Left ventricle myocardium superior (tissue), 1 donor: ENCODE measurements around the gene TRHDE. TPM values are rescaled to one million over a fixed set of nuclear protein-coding genes. Genes with fewer than 3 reads are reported as not detected.
"Not testable (repeated sequence)": the region's sequence is repeated elsewhere in the genome, so short reads cannot be mapped to it uniquely, and the experiment has no call there.

Experiments used
- ATAC-seq: fragments of 200-7000 bp; cut with Tn5 transposase; one replicate; pipeline ENCODE4 v1.9.1; 2020; ENCODE audit warnings: mild to moderate bottlenecking, moderate library complexity
- DNase-seq: peaks from one replicate; pipeline ENCODE4 v3.0.0-alpha.2; 2020
- intact Hi-C: fragments of 100-400 bp; cut with micrococcal nuclease; formaldehyde crosslinking; loops from one replicate; pipeline ENCODE4 v1.11.0; 2022
- total RNA-seq: library from RNA; stranded (reverse); fragmentation: NEBNext Ultra II Directional; extraction: Animal tissue kit (Norgen Biotek cat#: 25700); gene quantifications from one replicate; pipeline ENCODE4 v1.2.1, GENCODE V29; 2021
- donor health status: DM: no; HTN: yes; CAD: no; lungs with severe emphysema.

Gene TRHDE
- total RNA-seq, 1 donor from 2014 or later, result 0.35 TPM

DNA sequence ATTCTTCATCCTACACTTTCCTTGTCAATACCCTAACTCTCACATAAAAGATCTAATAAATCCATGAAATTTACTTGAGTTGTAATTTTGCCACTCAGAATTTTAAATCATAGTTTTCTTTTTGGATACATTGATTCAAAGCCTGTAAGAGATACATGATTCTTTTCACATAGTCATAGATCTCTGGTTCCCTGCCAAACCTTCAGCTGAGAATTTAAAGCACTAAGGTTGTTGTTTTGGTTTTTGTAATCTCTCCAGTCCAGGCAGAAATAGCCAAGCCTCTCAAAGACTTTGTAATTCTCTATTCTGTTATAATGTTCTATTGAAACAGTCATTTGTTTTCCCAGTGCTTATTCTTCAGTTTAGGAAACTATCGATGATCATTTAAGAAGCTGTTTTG, 273.9 kb downstream of the TRHDE start:
- ATAC-seq (no peak), DNase-seq (no peak)
- intact Hi-C loops, result no loop called here

DNA sequence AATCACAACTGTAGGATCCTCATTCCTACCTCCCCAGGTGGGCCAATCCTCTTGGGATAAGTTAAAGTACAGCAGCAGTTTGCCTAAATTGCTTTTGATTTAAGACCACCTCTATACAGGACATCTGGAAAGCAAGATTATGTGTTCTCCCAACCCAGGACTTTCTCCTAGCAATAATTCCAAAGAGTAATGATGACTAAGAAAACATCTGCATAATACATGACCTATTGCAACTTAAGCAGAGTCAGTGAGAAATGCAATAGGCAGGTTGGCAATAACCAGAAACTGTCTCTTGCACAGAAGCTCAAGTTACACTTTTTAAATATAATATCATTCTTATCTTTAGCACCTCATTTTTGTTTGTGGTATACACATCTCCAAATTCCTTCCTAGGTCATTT, 275.4 kb downstream of the TRHDE start:
- DNase-seq (no peak), ATAC-seq (no peak)
- intact Hi-C loops, result no loop called here

DNA sequence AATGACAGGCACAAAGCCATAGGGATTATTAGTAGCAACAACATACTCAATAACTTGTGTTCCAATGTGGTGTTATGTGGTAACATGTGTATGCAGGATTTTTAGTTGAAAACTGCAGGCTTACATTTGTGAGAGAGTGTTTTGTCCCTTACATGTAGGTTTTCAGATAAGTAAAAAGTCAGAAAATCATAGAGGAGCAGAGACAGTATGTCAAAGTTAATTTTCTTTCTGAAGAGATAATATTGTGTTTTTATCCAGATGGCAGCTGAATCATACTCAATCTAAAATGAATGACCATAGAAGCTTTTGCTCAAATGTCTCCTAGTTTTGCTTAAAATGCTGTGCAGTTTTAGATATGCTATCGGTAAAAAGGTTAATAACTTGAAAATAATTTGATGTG, 277.0 kb downstream of the TRHDE start:
- DNase-seq (no peak), ATAC-seq (no peak)
- intact Hi-C loops, result no loop called here

- no peak for DNase-seq
- intact Hi-C loops, result no loop called here
- ATAC-seq, result no peak
Measured at GRCh38 chr12:72560003-72560769, 288.0 kb downstream of the TRHDE start.

DNA sequence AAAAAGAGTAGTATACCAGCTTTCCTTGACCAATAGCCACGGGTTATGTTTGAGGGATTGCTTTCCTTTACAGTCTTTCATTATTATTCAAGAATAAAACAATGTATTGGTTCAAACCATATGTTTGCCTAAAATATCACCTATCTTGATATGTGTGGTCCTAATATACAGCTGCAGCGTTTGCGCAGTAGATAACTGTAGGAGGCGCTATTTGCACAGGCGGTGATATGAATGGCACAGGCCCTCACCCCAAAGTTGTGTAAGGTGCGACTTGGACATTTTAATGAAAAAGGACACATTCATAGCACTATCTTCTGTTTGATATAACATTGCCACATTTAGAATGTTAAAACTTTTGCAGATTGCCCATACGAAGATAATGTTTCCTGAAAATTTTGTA, 298.4 kb downstream of the TRHDE start:
- no peak for ATAC-seq

GRCh38 chr12:72574138-72574537, 302.0 kb downstream of the TRHDE start:
- no peak for DNase-seq
- no peak for ATAC-seq
- intact Hi-C loops, result no loop called here

More for the DNA sequence above, 298.4 kb downstream of the TRHDE start:
- intact Hi-C loops, result no loop called here
- DNase-seq, result no peak

DNA sequence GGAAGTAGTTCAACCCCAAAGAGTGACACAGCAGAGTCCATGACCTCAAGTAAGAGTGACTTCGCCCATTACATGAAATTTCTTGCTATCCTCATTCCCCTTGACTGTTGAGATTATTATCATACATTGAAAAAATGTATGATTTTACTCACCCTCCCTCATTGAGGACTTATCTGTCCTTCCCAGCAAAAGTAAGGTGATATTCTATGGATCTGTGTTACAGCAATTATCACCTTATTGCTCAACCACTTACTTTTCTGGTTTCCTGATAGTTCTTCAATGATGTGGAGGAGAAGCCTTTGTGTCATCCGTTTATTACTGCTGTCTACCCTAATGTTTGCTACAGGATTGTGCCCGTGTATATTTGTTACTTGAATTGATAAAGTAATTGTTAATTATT, 306.2 kb downstream of the TRHDE start:
- DNase-seq (no peak), ATAC-seq (no peak)
- intact Hi-C loops, result no loop called here

- no peak for ATAC-seq
- no peak for DNase-seq
- intact Hi-C loops, result no loop called here
Measured at GRCh38 chr12:72586456-72586855, 314.3 kb downstream of the TRHDE start.

DNA sequence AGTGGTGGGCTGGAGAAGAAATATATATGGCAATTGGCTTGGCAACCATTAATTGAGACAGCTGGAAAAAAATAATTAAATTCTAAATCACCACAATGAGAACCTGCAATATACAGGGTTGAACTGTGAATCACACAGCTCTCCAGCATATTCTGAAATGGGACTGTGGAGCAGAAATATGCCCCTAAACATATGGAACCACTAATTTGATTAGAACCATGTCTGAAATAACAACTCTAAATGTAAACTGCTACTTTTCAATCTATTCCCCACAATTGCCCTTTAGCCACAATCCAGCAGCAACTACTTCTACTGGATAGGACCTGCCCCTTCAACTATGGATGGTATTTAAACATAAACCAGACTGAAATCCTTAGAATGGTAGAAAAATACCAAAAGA, 330.4 kb downstream of the TRHDE start:
- intact Hi-C loops, result no loop called here
- ATAC-seq (no peak), DNase-seq (no peak)

DNA sequence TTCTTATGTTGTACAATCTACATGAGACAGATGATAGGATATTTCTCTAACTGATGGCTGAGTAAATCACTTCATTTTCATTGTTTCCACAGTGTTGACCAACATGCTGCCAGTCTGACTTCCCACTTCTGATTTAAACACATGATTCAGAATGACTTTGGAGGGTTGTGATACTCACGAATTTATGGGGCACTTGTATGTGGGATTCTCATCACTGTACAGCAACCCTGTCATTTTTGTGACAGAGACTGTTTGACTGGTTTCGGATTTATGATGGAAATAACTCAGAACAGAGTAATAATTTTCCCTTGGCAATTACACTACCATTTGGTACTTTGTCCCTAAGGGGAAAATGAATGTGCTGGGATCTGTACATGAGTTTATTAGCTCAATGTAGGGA, 333.8 kb downstream of the TRHDE start:
- intact Hi-C loops, result no loop called here
- DNase-seq, result no peak
- ATAC-seq, result no peak

- ATAC-seq (no peak), DNase-seq (no peak)
- intact Hi-C loops, result no loop called here
Measured at GRCh38 chr12:72610342-72610741, 338.2 kb downstream of the TRHDE start.

DNA sequence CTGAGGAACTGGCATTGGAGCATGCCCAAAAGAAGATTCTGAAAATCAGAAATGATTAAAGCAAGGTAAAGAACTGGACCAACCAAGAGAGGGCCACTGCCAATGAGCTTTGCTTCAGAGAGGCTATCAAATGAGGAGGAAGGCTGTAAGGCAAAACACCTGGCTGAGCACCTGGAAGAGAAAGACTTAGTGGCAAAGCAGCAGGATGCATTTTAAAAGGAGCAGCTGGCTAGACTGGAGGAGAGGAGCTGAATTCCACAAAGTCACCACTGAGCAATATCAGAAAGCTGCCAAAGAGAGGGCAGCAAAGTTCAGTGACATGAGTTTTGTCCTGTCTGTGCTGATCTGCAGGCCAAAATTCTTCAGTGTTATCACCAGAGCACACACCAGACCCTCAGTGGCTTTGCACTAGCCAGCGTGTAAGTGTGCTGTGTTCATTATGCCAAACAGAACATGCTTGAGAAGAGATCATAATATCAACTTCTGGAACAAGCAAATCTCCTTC, 338.7 kb downstream of the TRHDE start:
- no peak for DNase-seq
- ATAC-seq, result no peak
- intact Hi-C loops, result no loop called here

GRCh38 chr12:72612171-72612570, 340.0 kb downstream of the TRHDE start:
- intact Hi-C loops, result no loop called here
- no peak for ATAC-seq
- DNase-seq, result no peak

GRCh38 chr12:72618764-72619163, 346.6 kb downstream of the TRHDE start:
- intact Hi-C loops, result no loop called here
- no peak for DNase-seq
- no peak for ATAC-seq

GRCh38 chr12:72622556-72622955, 350.4 kb downstream of the TRHDE start:
- DNase-seq (no peak), ATAC-seq (no peak)
- intact Hi-C loops, result no loop called here

DNA sequence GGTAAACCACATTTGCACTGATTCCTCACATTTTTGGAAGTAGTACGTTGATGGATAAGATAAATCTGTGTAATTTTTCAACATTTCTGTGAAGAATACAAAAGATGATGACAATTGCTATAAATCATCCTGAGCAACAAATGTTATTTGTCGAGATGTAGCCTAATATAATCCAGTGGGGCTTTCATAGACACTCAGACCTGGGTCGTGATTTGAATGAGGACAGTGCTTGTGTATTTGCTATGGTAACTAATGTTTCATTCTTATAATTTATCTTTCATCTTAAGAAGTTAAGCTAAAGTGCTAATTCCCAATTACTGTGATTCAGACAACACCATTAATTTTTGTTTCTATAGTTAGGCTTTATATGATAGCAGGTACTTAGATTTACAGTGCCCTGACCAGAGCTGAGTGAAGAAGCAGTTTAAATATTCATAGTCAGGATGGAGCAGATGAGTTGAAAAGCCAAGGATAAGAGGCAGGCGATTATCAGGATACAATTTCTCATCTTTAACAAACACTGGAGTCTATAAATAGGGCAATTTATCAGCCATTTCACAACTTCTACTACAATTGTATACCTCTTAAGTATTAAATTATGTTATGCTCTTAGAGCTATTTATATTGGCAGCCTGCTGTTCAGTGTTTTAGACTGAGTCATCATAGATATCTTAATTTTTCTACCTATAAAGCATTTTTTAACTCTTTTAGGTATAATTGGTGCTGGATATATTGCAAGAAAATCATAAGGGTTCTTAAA, 359.9 kb downstream of the TRHDE start:
- intact Hi-C loops, result no loop called here
- ATAC-seq, result no peak
- DNase-seq, result no peak

DNA sequence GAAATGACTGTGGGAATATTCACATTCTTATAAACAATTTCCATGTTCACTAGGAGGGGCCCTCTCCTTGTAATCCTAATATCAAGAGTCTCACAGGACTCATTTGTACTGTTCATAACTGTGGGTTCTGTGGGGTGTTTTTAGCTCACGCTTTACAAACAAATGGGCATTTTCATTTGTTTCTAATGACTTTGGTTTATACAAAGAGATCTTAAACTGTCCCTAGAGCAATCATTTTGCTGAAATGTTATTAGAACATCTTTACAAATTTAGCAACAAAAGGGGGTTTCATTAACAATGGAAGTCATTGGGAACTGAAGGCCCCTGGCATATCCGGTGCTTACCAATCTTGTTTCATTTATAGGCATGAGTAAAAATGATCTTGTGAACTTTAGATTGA, 370.5 kb downstream of the TRHDE start:
- no peak for DNase-seq
- intact Hi-C loops, result no loop called here
- ATAC-seq, result no peak

DNA sequence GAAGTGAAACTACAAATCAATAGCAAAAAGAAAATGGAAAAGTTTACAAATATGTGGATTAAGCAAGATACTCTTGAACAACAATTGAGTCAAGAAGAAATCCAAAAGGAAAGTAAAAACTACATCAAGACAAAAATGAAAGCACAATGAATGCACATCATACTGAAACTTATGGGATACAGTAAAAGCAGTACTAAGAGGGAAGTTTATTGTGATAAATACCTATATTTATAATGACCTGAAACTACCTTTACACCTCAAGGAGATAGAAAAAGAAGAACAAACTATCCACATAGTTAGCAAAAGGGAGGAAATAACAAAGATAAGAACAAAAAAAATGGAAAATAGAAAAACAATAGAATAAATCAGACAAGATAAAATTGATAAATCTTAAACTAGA, 375.0 kb downstream of the TRHDE start:
- intact Hi-C loops, result no loop called here
- DNase-seq (no peak), ATAC-seq (no peak)

- ATAC-seq (no peak), DNase-seq (no peak)
- intact Hi-C loops, result no loop called here
Measured at GRCh38 chr12:72658615-72659014, 386.4 kb downstream of the TRHDE start.

DNA sequence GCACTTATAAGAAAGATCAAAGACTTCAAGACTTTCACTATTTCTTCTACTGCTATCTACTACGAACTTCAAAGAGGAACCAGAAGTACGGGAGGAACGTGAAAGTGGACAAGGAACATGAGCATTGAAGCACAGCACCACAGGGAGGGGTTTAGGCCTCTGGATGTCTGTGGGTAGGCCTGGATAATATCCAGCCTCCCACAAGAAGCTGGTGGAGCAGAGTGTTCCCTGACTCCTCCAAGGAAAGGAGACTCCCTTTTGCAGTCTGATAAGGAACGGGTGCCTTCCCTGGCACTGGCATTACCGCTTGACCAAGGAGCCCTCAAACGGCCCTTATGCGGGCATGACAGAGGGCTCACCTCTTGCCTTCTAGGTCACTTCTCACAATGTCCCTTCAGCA, 388.0 kb downstream of the TRHDE start:
- intact Hi-C loops, DNase-seq, ATAC-seq: not testable (repeated sequence)

DNA sequence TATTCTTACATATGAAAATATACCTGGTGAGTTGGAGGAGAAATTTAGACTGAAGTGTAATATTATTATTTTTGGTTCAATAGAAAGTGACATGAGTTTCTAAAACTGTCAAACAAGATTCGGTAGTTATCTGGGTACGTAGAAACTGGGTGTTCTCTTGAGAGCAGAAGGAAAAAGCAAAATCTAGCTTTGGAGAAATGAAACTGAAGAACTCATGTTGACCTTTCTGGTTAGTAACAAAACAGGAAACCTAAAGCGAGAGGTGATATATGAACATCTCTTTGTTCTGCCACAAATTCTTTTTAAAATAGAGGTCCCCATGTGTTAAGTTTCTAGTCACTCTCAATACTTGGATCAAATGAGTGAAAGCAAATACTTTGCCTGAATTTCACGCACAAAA, 401.7 kb downstream of the TRHDE start:
- intact Hi-C loops, result no loop called here
- no peak for ATAC-seq
- DNase-seq, result no peak
